ENCODE results near the gene NOSIP.

GRCh38 chr19:49601482-49602038, 21.2 kb upstream of the NOSIP start:
- TF ChIP-seq POLR2A (IDR thresholded peaks at IDR 0.05) (no peak), CTCF (IDR thresholded peaks at IDR 0.05) (no peak)

Measured in uterus (tissue), 2 donors.